HCT116 (cell line): Measurements from ENCODE around the gene RIMOC1. TPM values are rescaled to one million over a fixed set of nuclear protein-coding genes. Genes with fewer than 3 reads are reported as not detected.

Experiments
- ATAC-seq: fragments of 200-7000 bp; cut with Tn5 transposase; 2 replicates; pipeline ENCODE4 v1.9.1; 2020; ENCODE audit warnings: mild to moderate bottlenecking, moderate library complexity
- BruUV-seq: library from RNA; stranded (reverse); fragments of 400-500 nt; replicated peaks from 2 replicates; lab custom pipeline; 2021; lab: Mats Ljungman, UMichigan
- CTCF ChIA-PET: fragments of 300-600 bp; sonication (Branson Sonifier 250); formaldehyde crosslinking; loops from one replicate; lab custom pipeline; 2021; ENCODE audit warnings: antibody characterized with exemption; lab: Charles Lee
- POLR2A ChIA-PET: fragments of 300-600, 350-600 bp; sonication (Branson Sonifier 250); formaldehyde crosslinking; loops from one replicate; lab custom pipeline; 2021; ENCODE audit warnings: antibody characterized with exemption; lab: Charles Lee
- RAD21 ChIA-PET, 2 experiments: fragments of 300-600 bp; sonication (Branson Sonifier 250); formaldehyde crosslinking; loops; one replicate each; lab custom pipeline; 2023; ENCODE audit warnings: low total read pairs in 2 of 2; ENCODE audit not compliant: uncharacterized antibody in 2 of 2, unreplicated experiment in 2 of 2, low non-redundant PET in 1 of 2; lab: Charles Lee
- DNase-seq: peaks from one replicate; pipeline ENCODE4 v3.0.0-alpha.2; 2010; ENCODE audit warnings: low read depth, low spot score
- H2AFZ ChIP-seq: fragments of 200-600 bp; shearing (Covaris generic), sonication (generic); 2 replicates; pipeline ENCODE4 v1.6.1; 2017; ENCODE audit warnings: low read depth, mixed run types, mixed read lengths, antibody characterized with exemption, low read length; ENCODE audit not compliant: poor library complexity, severe bottlenecking
- H3K27ac ChIP-seq: 2 replicates; pipeline ENCODE4 v1.5.1; 2012; ENCODE audit warnings: low read depth, low read length
- H3K27me3 ChIP-seq: fragments of 200-600 bp; sonication (generic); 2 replicates; pipeline ENCODE4 v1.6.1; 2016; ENCODE audit warnings: mixed run types, low read length, mixed read lengths; ENCODE audit not compliant: insufficient read depth
- H3K36me3 ChIP-seq, 2 experiments: fragments of 200-500 bp in 1 of 2; fragments of 200-600 bp in 1 of 2; sonication (Bioruptor generic) in 1 of 2; sonication (generic) in 1 of 2; 2 replicates each; pipeline versions ENCODE4 v1.5.1 to v1.6.1; 2014 to 2016; ENCODE audit warnings: low read length in 2 of 2, inconsistent platforms in 1 of 2, mixed read lengths in 1 of 2, mixed run types in 1 of 2; ENCODE audit not compliant: insufficient read depth in 2 of 2, control insufficient read depth in 1 of 2
- H3K4me1 ChIP-seq, 2 experiments: fragments of 200-600 bp in 1 of 2; sonication (generic) in 1 of 2; 2 replicates each; pipeline versions ENCODE4 v1.5.1 to v1.6.1; 2012 to 2017; ENCODE audit warnings: low read length in 2 of 2, inconsistent platforms in 1 of 2, mild to moderate bottlenecking in 1 of 2, mixed read lengths in 1 of 2, mixed run types in 1 of 2, moderate library complexity in 1 of 2; ENCODE audit not compliant: insufficient read depth in 2 of 2, control insufficient read depth in 1 of 2
- H3K4me2 ChIP-seq: fragments of 200-600 bp; sonication (generic); 2 replicates; pipeline ENCODE4 v1.6.1; 2017; ENCODE audit warnings: mixed run types, low read length, mixed read lengths
- H3K4me3 ChIP-seq, 2 experiments: fragments of 200-600 bp in 1 of 2; sonication (generic) in 1 of 2; replicated peaks in 1 of 2; 2 replicates each; pipeline ENCODE4 v1.5.1; 2011 to 2016; ENCODE audit warnings: low read length in 2 of 2, control low read depth in 1 of 2, low read depth in 1 of 2, mild to moderate bottlenecking in 1 of 2, mixed read lengths in 1 of 2, mixed run types in 1 of 2
- H3K79me2 ChIP-seq: fragments of 200-600 bp; sonication (generic); 2 replicates; pipeline ENCODE4 v1.6.1; 2017; ENCODE audit warnings: mild to moderate bottlenecking, mixed run types, low read length, moderate library complexity, mixed read lengths; ENCODE audit not compliant: insufficient read depth
- H3K9ac ChIP-seq: fragments of 200-600 bp; sonication (generic); 2 replicates; pipeline ENCODE4 v1.6.1; 2016; ENCODE audit warnings: low read length, mixed read lengths
- H3K9me2 ChIP-seq: fragments of 200-600 bp; sonication (generic), shearing (Covaris generic); 2 replicates; pipeline ENCODE4 v1.6.1; 2017; ENCODE audit warnings: mixed run types, mild to moderate bottlenecking, moderate library complexity; ENCODE audit not compliant: insufficient read depth
- H3K9me3 ChIP-seq, 2 experiments: fragments of 200-500 bp in 1 of 2; fragments of 200-600 bp in 1 of 2; sonication (Bioruptor generic) in 1 of 2; sonication (generic) in 1 of 2; 2 replicates each; pipeline ENCODE4 v1.6.1; 2014 to 2017; ENCODE audit warnings: low read length in 2 of 2, mixed read lengths in 2 of 2, inconsistent platforms in 1 of 2, low read depth in 1 of 2, mild to moderate bottlenecking in 1 of 2, mixed run types in 1 of 2, moderate library complexity in 1 of 2; ENCODE audit not compliant: control insufficient read depth in 1 of 2, insufficient read depth in 1 of 2
- H4K20me1 ChIP-seq: fragments of 200-600 bp; sonication (generic), shearing (Covaris generic); 2 replicates; pipeline ENCODE4 v1.6.1; 2017; ENCODE audit warnings: mixed run types, mild to moderate bottlenecking, moderate library complexity; ENCODE audit not compliant: insufficient read depth
- CBX3 ChIP-seq: IDR thresholded peaks from 2 replicates; pipeline ENCODE4 v1.6.1; 2012; ENCODE audit warnings: low read depth
- CEBPB ChIP-seq: IDR thresholded peaks from 2 replicates; pipeline ENCODE4 v1.6.1; 2012; ENCODE audit warnings: low read depth
- CTCF ChIP-seq, 3 experiments: fragments of 200-600 bp in 1 of 3; sonication (generic) in 1 of 3; IDR thresholded peaks in 2 of 3; conservative IDR thresholded peaks in 1 of 3; 2 replicates each; pipeline ENCODE4 v1.5.1; 2012 to 2017; ENCODE audit warnings: low read depth in 2 of 3, low read length in 2 of 3, antibody characterized with exemption in 1 of 3, borderline replicate concordance in 1 of 3, control low read depth in 1 of 3, mild to moderate bottlenecking in 1 of 3, mixed read lengths in 1 of 3, mixed run types in 1 of 3, moderate library complexity in 1 of 3; ENCODE audit not compliant: insufficient read depth in 1 of 3
- JUND ChIP-seq: IDR thresholded peaks from 2 replicates; pipeline ENCODE4 v1.6.1; 2012
- POLR2AphosphoS5 ChIP-seq: IDR thresholded peaks from 2 replicates; pipeline ENCODE4 v1.6.1; 2011; ENCODE audit warnings: mild to moderate bottlenecking, low read depth, low read length, moderate library complexity
- SRF ChIP-seq: IDR thresholded peaks from 2 replicates; pipeline ENCODE4 v1.6.1; 2012; ENCODE audit warnings: low read depth
- YY1 ChIP-seq: IDR thresholded peaks from 2 replicates; pipeline ENCODE4 v1.6.1; 2011; ENCODE audit warnings: low read length, low read depth, moderate library complexity, mild to moderate bottlenecking; ENCODE audit not compliant: insufficient replicate concordance; ENCODE audit errors: extremely low read depth
- ZBTB33 ChIP-seq: IDR thresholded peaks from 2 replicates; pipeline ENCODE4 v1.6.1; 2011; ENCODE audit warnings: mild to moderate bottlenecking, low read length, moderate library complexity; ENCODE audit not compliant: insufficient replicate concordance; ENCODE audit errors: extremely low read depth
- intact Hi-C: fragments of 100-400 bp; cut with micrococcal nuclease; formaldehyde crosslinking; loops from 2 replicates; pipeline ENCODE4 v1.10.0; 2022
- total RNA-seq: library from RNA; stranded (reverse); gene quantifications from one replicate; pipeline ENCODE4 v1.2.1, GENCODE V29; 2021; ENCODE audit not compliant: unreplicated experiment
- TF ChIP-seq, protein P1 (sequence below): IDR thresholded peaks from 2 replicates; pipeline ENCODE4 v1.6.1; 2012; ENCODE audit warnings: low read depth

Gene RIMOC1
- total RNA-seq, 1 experiment from 2014 or later = 28.2 TPM

GRCh38 chr5:41908374-41909079 lies 4.4 kb downstream of the RIMOC1 start (continued):
- no peak for TF ChIP-seq JUND

DNA sequence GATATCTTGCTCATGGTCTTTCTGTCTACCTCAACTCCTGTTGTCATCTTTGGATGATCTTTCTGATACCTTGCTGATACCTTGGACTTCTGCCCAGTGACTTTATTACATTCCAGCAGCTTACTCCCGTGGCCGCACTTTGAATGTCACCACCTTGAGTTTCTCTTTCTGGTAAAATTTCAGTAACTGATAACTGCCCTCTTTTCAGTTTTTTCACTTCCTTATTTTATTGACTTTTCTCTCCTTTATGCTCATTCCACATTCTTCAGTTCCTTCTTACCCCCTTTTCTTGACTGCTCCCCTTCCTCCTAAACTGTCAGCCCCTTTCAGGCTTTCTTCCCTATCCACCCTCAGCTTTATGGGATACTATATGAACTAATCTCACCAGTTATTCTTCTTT lies 14.0 kb downstream of the RIMOC1 start:
- no peaks in the 10 kb centered on the region for H3K9me2 ChIP-seq
- RAD21 ChIA-PET = no interaction called here
- CTCF ChIA-PET = no interaction called here
- H3K9me3 ChIP-seq = no peaks in the 10 kb centered on the region
- H3K27ac ChIP-seq = no peak overlapping the region
- H4K20me1 ChIP-seq = no peaks in the 10 kb centered on the region
- H3K27me3 ChIP-seq = no peaks in the 10 kb centered on the region
- H3K4me3 ChIP-seq = no peak overlapping the region
- no peak overlapping the region for H3K9ac ChIP-seq
- no peak for TF ChIP-seq CEBPB
- TF ChIP-seq YY1 = no peak
- TF ChIP-seq, protein P1, sequence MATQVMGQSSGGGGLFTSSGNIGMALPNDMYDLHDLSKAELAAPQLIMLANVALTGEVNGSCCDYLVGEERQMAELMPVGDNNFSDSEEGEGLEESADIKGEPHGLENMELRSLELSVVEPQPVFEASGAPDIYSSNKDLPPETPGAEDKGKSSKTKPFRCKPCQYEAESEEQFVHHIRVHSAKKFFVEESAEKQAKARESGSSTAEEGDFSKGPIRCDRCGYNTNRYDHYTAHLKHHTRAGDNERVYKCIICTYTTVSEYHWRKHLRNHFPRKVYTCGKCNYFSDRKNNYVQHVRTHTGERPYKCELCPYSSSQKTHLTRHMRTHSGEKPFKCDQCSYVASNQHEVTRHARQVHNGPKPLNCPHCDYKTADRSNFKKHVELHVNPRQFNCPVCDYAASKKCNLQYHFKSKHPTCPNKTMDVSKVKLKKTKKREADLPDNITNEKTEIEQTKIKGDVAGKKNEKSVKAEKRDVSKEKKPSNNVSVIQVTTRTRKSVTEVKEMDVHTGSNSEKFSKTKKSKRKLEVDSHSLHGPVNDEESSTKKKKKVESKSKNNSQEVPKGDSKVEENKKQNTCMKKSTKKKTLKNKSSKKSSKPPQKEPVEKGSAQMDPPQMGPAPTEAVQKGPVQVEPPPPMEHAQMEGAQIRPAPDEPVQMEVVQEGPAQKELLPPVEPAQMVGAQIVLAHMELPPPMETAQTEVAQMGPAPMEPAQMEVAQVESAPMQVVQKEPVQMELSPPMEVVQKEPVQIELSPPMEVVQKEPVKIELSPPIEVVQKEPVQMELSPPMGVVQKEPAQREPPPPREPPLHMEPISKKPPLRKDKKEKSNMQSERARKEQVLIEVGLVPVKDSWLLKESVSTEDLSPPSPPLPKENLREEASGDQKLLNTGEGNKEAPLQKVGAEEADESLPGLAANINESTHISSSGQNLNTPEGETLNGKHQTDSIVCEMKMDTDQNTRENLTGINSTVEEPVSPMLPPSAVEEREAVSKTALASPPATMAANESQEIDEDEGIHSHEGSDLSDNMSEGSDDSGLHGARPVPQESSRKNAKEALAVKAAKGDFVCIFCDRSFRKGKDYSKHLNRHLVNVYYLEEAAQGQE = no peak
- TF ChIP-seq POLR2AphosphoS5 = no peak
- TF ChIP-seq CTCF (IDR thresholded peaks at IDR 0.05 in 2 of 3, conservative IDR thresholded peaks at IDR 0.05 in 1 of 3; ENCODE audit: borderline replicate concordance in 1 of 3, insufficient read depth in 1 of 3, low read depth in 2 of 3, low read length in 2 of 3) = no peak
- TF ChIP-seq ZBTB33 = no peak
- no peak for TF ChIP-seq JUND
- no peak for TF ChIP-seq SRF
- TF ChIP-seq CBX3 = no peak
- ATAC-seq (no peak), DNase-seq (no peak)
- intact Hi-C loops = no loop called here
- no peaks in the 10 kb centered on the region for H3K4me1 ChIP-seq
- no peak overlapping the region for H2AFZ ChIP-seq
- no TSS peak for BruUV-seq
- peaks cover 10 to 30% of the 10 kb centered on the region in 2 experiments; a peak in 3 of 4 replicates for H3K36me3 ChIP-seq
- POLR2A ChIA-PET = no interaction called here
- H3K4me2 ChIP-seq = no peak overlapping the region
- H3K79me2 ChIP-seq = no peaks in the 10 kb centered on the region
